IMR-90 (cell line): ENCODE results near the gene TRMT2A. TPM values are rescaled to one million over a fixed set of nuclear protein-coding genes. Genes with fewer than 3 reads are reported as not detected.

Experiments used
- ATAC-seq: fragments of 200-7000 bp; cut with Tn5 transposase; 2 replicates; pipeline ENCODE4 v1.9.1; 2020; ENCODE audit warnings: low read depth, mild to moderate bottlenecking, moderate library complexity
- BruUV-seq: library from RNA; stranded (reverse); fragments of 400-500 nt; replicated peaks from 2 replicates; lab custom pipeline; 2021; lab: Mats Ljungman, UMichigan
- CTCF ChIA-PET: fragments of 300-600 bp; formaldehyde crosslinking; extraction: SDS; loops from one replicate; lab custom pipeline; 2021; ENCODE audit warnings: antibody characterized with exemption; lab: Yijun Ruan, JAX
- POLR2A ChIA-PET: fragments of 300-600 bp; sonication (Branson Sonifier 250); formaldehyde crosslinking; loops from one replicate; lab custom pipeline; 2022; ENCODE audit warnings: antibody characterized with exemption; ENCODE audit not compliant: unreplicated experiment; lab: Charles Lee
- DNase-seq: peaks from one replicate; pipeline ENCODE4 v3.0.0; 2013
- H2AFZ ChIP-seq: replicated peaks from 2 replicates; pipeline ENCODE3; 2013; ENCODE audit warnings: low read length, mild to moderate bottlenecking; ENCODE audit not compliant: poor library complexity
- H2AK5ac ChIP-seq: 2 replicates; pipeline ENCODE4 v1.6.1; 2013; ENCODE audit warnings: low read depth, low read length, inconsistent platforms
- H2AK9ac ChIP-seq: replicated peaks from 2 replicates; pipeline ENCODE3; 2013; ENCODE audit warnings: mild to moderate bottlenecking, low read depth, low read length, moderate library complexity; ENCODE audit not compliant: poor library complexity
- H2BK120ac ChIP-seq: 2 replicates; pipeline ENCODE4 v1.6.1; 2013; ENCODE audit warnings: low read depth, low read length, inconsistent platforms
- H2BK15ac ChIP-seq: 3 replicates; pipeline ENCODE4 v1.6.1; 2013; ENCODE audit warnings: low read depth, low read length, inconsistent platforms
- H2BK20ac ChIP-seq: 2 replicates; pipeline ENCODE4 v1.6.1; 2013; ENCODE audit warnings: low read depth, mild to moderate bottlenecking, inconsistent platforms, low read length, moderate library complexity
- H2BK5ac ChIP-seq: 2 replicates; pipeline ENCODE4 v1.6.1; 2013; ENCODE audit warnings: mild to moderate bottlenecking, low read depth, low read length, inconsistent platforms; ENCODE audit not compliant: poor library complexity, severe bottlenecking
- H3K14ac ChIP-seq: replicated peaks from 2 replicates; pipeline ENCODE4 v1.6.1; 2013; ENCODE audit warnings: low read depth, low read length, inconsistent platforms
- H3K18ac ChIP-seq: 2 replicates; pipeline ENCODE4 v1.6.1; 2013; ENCODE audit warnings: low read depth, low read length, control low read depth
- H3K23ac ChIP-seq: 2 replicates; pipeline ENCODE4 v1.6.1; 2013; ENCODE audit warnings: low read depth, low read length, inconsistent platforms
- H3K27ac ChIP-seq: 2 replicates; pipeline ENCODE4 v1.5.1; 2013; ENCODE audit warnings: mild to moderate bottlenecking, control low read depth, low read length; ENCODE audit not compliant: insufficient read depth
- H3K27me3 ChIP-seq: 2 replicates; pipeline ENCODE4 v1.6.1; 2013; ENCODE audit warnings: low read length; ENCODE audit not compliant: control insufficient read depth, insufficient read depth
- H3K36me3 ChIP-seq: 2 replicates; pipeline ENCODE4 v1.6.1; 2013; ENCODE audit warnings: low read length, mixed read lengths; ENCODE audit not compliant: control insufficient read depth, insufficient read depth
- H3K4ac ChIP-seq: 2 replicates; pipeline ENCODE4 v1.6.1; 2013; ENCODE audit warnings: low read depth, low read length, inconsistent platforms
- H3K4me1 ChIP-seq: 2 replicates; pipeline ENCODE4 v1.6.1; 2013; ENCODE audit warnings: low read length, mixed read lengths; ENCODE audit not compliant: control insufficient read depth, insufficient read depth
- H3K4me2 ChIP-seq: 2 replicates; pipeline ENCODE4 v1.6.1; 2013; ENCODE audit warnings: low read depth, mild to moderate bottlenecking, control low read depth, low read length, moderate library complexity
- H3K4me3 ChIP-seq: 2 replicates; pipeline ENCODE4 v1.5.1; 2013; ENCODE audit warnings: low read depth, mild to moderate bottlenecking, control low read depth, low read length, moderate library complexity; ENCODE audit not compliant: insufficient read depth
- H3K56ac ChIP-seq: 2 replicates; pipeline ENCODE4 v1.6.1; 2013; ENCODE audit warnings: low read length, inconsistent platforms; ENCODE audit not compliant: insufficient read depth; ENCODE audit errors: extremely low read depth
- H3K79me1 ChIP-seq, 2 experiments: 2 replicates each; pipeline ENCODE4 v1.6.1; 2013; ENCODE audit warnings: low read length in 2 of 2, inconsistent platforms in 1 of 2, low read depth in 1 of 2
- H3K9ac ChIP-seq: 2 replicates; pipeline ENCODE4 v1.6.1; 2013; ENCODE audit warnings: low read depth, low read length, control low read depth
- H3K9me1 ChIP-seq: 2 replicates; pipeline ENCODE4 v1.6.1; 2013; ENCODE audit warnings: low read length, inconsistent platforms; ENCODE audit not compliant: insufficient read depth
- H3K9me3 ChIP-seq: 2 replicates; pipeline ENCODE4 v1.6.1; 2013; ENCODE audit warnings: low read length; ENCODE audit not compliant: control insufficient read depth, insufficient read depth
- H4K20me1 ChIP-seq: 2 replicates; pipeline ENCODE4 v1.6.1; 2013; ENCODE audit warnings: low read length, inconsistent platforms; ENCODE audit not compliant: insufficient read depth
- H4K5ac ChIP-seq: 2 replicates; pipeline ENCODE4 v1.6.1; 2013; ENCODE audit warnings: mild to moderate bottlenecking, low read depth, low read length, control low read depth
- H4K8ac ChIP-seq, 2 experiments: 2 replicates each; pipeline ENCODE4 v1.6.1; 2013; ENCODE audit warnings: low read depth in 2 of 2, low read length in 2 of 2, control low read depth in 1 of 2, inconsistent platforms in 1 of 2
- H4K91ac ChIP-seq: 2 replicates; pipeline ENCODE4 v1.6.1; 2013; ENCODE audit warnings: low read depth, low read length, inconsistent platforms; ENCODE audit not compliant: insufficient read depth
- FOS ChIP-seq: fragments of 150-350 bp; IDR thresholded peaks from 2 replicates; pipeline ENCODE4 v1.6.1; 2016; ENCODE audit warnings: low read depth, low read length
- MAFK ChIP-seq: IDR thresholded peaks from 2 replicates; pipeline ENCODE4 v1.6.1; 2012; ENCODE audit warnings: low read depth, low read length, improper control_type of control experiment
- MAZ ChIP-seq: IDR thresholded peaks from 2 replicates; pipeline ENCODE4 v1.6.1; 2012; ENCODE audit warnings: low read depth, mild to moderate bottlenecking, low read length, improper control_type of control experiment, moderate library complexity, borderline replicate concordance
- MXI1 ChIP-seq: IDR thresholded peaks from 2 replicates; pipeline ENCODE4 v1.6.1; 2012; ENCODE audit warnings: low read depth, mild to moderate bottlenecking, low read length, moderate library complexity, borderline replicate concordance
- RAD21 ChIP-seq: IDR thresholded peaks from 2 replicates; pipeline ENCODE4 v1.6.1; 2012; ENCODE audit warnings: low read length, improper control_type of control experiment
- RFX5 ChIP-seq: IDR thresholded peaks from 2 replicates; pipeline ENCODE4 v1.8.0; 2012; ENCODE audit warnings: low read depth, mild to moderate bottlenecking, low read length, moderate library complexity
- SMC3 ChIP-seq: fragments of 150-350 bp; IDR thresholded peaks from 2 replicates; pipeline ENCODE4 v1.6.1; 2016; ENCODE audit warnings: low read depth, mild to moderate bottlenecking, antibody characterized with exemption, low read length, moderate library complexity
- WGBS, 2 experiments: methylation state at CpG; one replicate each; pipeline versions ENCODE4 v1.1.5 to v1.1.7; 2013; ENCODE audit warnings: missing lambda C conversion rate in 2 of 2; ENCODE audit not compliant: insufficient read length in 1 of 2; ENCODE audit errors: extremely low coverage in 2 of 2; 5-methylcytosine and 5-hydroxymethylcytosine counted together
- dilution Hi-C: fragments of 300-500 bp; cut with HindIII; formaldehyde crosslinking; loops from one replicate; pipeline ENCODE4 v1.14.3; 2018; ENCODE audit warnings: low sequenced_read_pairs; ENCODE audit not compliant: unreplicated experiment
- in situ Hi-C: fragments of 300-500 bp; cut with MboI; formaldehyde crosslinking; loops from 3 replicates; pipeline ENCODE4 v1.14.3; 2019; ENCODE audit warnings: low sequenced_read_pairs, inconsistent platforms, mixed read lengths
- intact Hi-C: fragments of 100-400 bp; cut with micrococcal nuclease; formaldehyde crosslinking; loops from 2 replicates; pipeline ENCODE4 v1.10.0; 2022
- polyA plus RNA-seq, 3 experiments: library from polyadenylated mRNA; depleted of rRNA; stranded (reverse); fragments of >200 nt; gene quantifications; 2 replicates each; pipeline ENCODE4 v1.2.3, GENCODE V29; 2012; ENCODE audit warnings: low replicate concordance in 1 of 3
- total RNA-seq: library from RNA; depleted of rRNA; stranded (reverse); fragments of >200 nt; gene quantifications from 2 replicates; pipeline ENCODE4 v1.2.3, GENCODE V29; 2012
- TF ChIP-seq, protein P1 (sequence below): fragments of 150-350 bp; IDR thresholded peaks from 2 replicates; pipeline ENCODE4 v1.6.1; 2016; ENCODE audit warnings: low read depth, mild to moderate bottlenecking, low read length, moderate library complexity, borderline replicate concordance
- TF ChIP-seq, protein P2 (sequence below): fragments of 150-350 bp; IDR thresholded peaks from 2 replicates; pipeline ENCODE4 v1.6.1; 2017; ENCODE audit warnings: mild to moderate bottlenecking, antibody characterized with exemption, low read length, low read depth

TRMT2A gene
- total and polyA plus RNA-seq, 2 of the 4 experiments (the other 2 are of a cell fraction) = 22.0 to 39.1 TPM

DNA sequence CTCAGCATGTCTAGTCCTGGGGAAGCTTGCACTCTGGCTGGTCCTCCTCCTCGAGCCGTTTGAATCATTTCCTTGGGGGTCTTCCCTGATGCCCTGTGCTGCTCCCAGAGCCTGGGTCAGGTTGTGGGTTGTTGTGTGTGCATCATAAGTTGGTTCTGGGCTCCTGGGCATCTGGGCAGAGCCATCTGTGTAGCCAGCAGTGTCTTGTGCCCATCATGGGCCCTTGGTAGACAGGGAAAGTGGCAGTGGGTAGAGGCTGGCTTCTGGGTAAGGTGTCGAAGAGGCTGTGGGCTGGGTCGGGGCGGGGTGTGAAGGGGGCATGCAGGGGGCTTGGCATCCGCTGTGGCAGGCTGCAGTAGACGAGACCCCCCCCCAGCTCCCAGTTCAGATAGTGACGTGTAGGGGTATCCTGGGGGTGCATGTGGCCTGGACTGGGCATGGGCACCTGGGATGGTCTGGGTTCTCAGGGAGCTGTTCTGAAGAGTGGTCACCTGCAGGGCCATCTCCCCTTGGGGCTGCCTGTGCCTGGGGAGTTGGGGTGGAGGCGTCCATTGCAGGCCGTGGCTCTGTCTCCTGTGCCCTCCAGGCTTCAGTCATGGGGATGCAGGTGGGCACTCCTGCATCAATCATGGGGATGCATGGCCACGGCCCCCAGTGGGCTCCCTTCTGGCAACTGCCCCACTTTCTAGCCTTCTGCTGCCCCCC lies 7.2 kb upstream of the TRMT2A start:
- TF ChIP-seq RFX5 (no peak), FOS (no peak), SMC3 (no peak), MAZ (no peak), MAFK (no peak), MXI1 (no peak), RAD21 (no peak)
- TF ChIP-seq, protein P1, sequence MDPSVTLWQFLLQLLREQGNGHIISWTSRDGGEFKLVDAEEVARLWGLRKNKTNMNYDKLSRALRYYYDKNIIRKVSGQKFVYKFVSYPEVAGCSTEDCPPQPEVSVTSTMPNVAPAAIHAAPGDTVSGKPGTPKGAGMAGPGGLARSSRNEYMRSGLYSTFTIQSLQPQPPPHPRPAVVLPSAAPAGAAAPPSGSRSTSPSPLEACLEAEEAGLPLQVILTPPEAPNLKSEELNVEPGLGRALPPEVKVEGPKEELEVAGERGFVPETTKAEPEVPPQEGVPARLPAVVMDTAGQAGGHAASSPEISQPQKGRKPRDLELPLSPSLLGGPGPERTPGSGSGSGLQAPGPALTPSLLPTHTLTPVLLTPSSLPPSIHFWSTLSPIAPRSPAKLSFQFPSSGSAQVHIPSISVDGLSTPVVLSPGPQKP = no peak
- TF ChIP-seq, protein P2, sequence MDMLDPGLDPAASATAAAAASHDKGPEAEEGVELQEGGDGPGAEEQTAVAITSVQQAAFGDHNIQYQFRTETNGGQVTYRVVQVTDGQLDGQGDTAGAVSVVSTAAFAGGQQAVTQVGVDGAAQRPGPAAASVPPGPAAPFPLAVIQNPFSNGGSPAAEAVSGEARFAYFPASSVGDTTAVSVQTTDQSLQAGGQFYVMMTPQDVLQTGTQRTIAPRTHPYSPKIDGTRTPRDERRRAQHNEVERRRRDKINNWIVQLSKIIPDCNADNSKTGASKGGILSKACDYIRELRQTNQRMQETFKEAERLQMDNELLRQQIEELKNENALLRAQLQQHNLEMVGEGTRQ = no peak

More for the DNA sequence above, 7.2 kb upstream of the TRMT2A start:
- H3K4me1 ChIP-seq = no peaks in the 10 kb centered on the region; the same call in 1 of the 2 replicates
- H3K18ac ChIP-seq = no peak overlapping the region
- ATAC-seq (no peak), DNase-seq (no peak)
- dilution Hi-C loops (no loop called here), in situ Hi-C loops (no loop called here), intact Hi-C loops (no loop called here)
- H2AK5ac ChIP-seq = no peak overlapping the region
- no peak overlapping the region for H3K4me3 ChIP-seq
- H3K9ac ChIP-seq = no peak overlapping the region
- no peak overlapping the region for H2BK20ac ChIP-seq
- no peak overlapping the region for H3K23ac ChIP-seq
- H3K56ac ChIP-seq = no peak overlapping the region
- H3K9me1 ChIP-seq = peaks cover 6% of the 10 kb centered on the region; the same call in 1 of the 2 replicates
- H4K8ac ChIP-seq = no peak overlapping the region
- no peak overlapping the region for H3K4me2 ChIP-seq
- no peak overlapping the region for H4K5ac ChIP-seq
- no peak overlapping the region for H2AK9ac ChIP-seq
- H2BK120ac ChIP-seq = no peak overlapping the region
- H3K79me1 ChIP-seq = peaks cover 8 to 34% of the 10 kb centered on the region in 2 experiments
- H3K27ac ChIP-seq = no peak overlapping the region
- H4K20me1 ChIP-seq = peaks cover 52% of the 10 kb centered on the region
- no TSS peak for BruUV-seq
- H3K36me3 ChIP-seq = peaks cover 64% of the 10 kb centered on the region
- H3K14ac ChIP-seq = no peak overlapping the region
- H3K9me3 ChIP-seq = no peaks in the 10 kb centered on the region
- no peak overlapping the region for H2BK15ac ChIP-seq
- POLR2A ChIA-PET = no interaction called here
- no peak overlapping the region for H2AFZ ChIP-seq
- no peak overlapping the region for H2BK5ac ChIP-seq
- CTCF ChIA-PET = no interaction called here
- H4K91ac ChIP-seq = no peak overlapping the region
- H3K27me3 ChIP-seq = no peaks in the 10 kb centered on the region
- WGBS, 2 experiments = no CpG with 5 or more reads among the region's 11 CpGs
- no peak overlapping the region for H3K4ac ChIP-seq
